ENCODE measurements around the gene MYPOP. TPM values are rescaled to one million over a fixed set of nuclear protein-coding genes. Genes with fewer than 3 reads are reported as not detected.

MYPOP gene
- total RNA-seq, 1 experiment from 2014 or later = 5.4 TPM

DNA sequence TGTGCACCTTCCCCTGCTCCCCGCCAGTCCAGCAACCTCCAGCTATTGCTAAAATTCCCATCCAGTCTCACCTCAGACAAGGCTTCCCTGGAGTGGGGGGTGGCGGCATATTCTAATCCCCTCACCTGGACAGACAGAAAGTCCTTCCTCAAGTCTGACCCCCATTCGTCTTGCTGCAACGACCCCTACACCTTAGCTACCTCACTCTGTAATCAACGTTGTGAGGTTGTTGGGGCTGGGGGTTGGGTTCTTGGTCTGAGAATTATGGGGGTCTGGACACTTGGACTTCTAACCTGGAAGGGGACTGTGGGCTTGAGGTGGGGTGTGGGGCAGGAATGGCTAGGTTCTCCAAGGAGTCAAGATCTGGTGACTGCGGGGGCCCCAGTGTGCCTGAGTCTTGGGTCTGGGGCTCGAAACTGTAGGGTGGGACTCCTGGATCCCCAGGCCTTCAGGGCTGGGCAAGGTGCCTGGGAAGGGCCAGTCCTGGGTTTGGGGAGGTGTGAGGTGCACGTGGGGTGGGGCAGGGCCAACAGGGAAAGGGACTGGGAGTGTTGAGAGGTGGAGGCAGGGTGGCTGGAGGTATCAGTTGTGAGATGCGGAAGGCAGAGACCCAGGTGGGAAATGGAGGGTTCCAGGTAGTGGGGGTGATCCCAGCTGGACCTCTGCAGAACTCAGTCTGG lies 37.0 kb downstream of the MYPOP start:
- no peak for DNase-seq
- no peaks in the 10 kb centered on the region for H4K20me1 ChIP-seq (ENCODE audit: low read length)
- TF ChIP-seq EZH2phosphoT487 (IDR thresholded peaks at IDR 0.05; ENCODE audit: borderline replicate concordance, low read length) (no peak), EZH2 (IDR thresholded peaks at IDR 0.05; ENCODE audit: low read length, unreplicated experiment) (no peak)
- TF ChIP-seq, protein P1, sequence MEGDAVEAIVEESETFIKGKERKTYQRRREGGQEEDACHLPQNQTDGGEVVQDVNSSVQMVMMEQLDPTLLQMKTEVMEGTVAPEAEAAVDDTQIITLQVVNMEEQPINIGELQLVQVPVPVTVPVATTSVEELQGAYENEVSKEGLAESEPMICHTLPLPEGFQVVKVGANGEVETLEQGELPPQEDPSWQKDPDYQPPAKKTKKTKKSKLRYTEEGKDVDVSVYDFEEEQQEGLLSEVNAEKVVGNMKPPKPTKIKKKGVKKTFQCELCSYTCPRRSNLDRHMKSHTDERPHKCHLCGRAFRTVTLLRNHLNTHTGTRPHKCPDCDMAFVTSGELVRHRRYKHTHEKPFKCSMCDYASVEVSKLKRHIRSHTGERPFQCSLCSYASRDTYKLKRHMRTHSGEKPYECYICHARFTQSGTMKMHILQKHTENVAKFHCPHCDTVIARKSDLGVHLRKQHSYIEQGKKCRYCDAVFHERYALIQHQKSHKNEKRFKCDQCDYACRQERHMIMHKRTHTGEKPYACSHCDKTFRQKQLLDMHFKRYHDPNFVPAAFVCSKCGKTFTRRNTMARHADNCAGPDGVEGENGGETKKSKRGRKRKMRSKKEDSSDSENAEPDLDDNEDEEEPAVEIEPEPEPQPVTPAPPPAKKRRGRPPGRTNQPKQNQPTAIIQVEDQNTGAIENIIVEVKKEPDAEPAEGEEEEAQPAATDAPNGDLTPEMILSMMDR (conservative IDR thresholded peaks at IDR 0.05; ENCODE audit: low read depth, low read length) = no peak
- intact Hi-C loops (cut with micrococcal nuclease) = no loop called here
- BruUV-seq (replicated peaks) = no TSS peak
- no peak overlapping the region for H2AFZ ChIP-seq (ENCODE audit: low read length)
- no peak overlapping the region for H3K9ac ChIP-seq (ENCODE audit: low read length)
- H3K4me1 ChIP-seq (ENCODE audit: insufficient read depth, low read length) = no peaks in the 10 kb centered on the region
- H3K36me3 ChIP-seq (ENCODE audit: low read depth, low read length) = no peaks in the 10 kb centered on the region
- H3K79me2 ChIP-seq (ENCODE audit: low read length) = peaks cover 23% of the 10 kb centered on the region
- POLR2A ChIA-PET (ENCODE audit: unreplicated experiment) = no interaction called here
- H3F3A ChIP-seq (ENCODE audit: low read length, unreplicated experiment) = no peaks in the 10 kb centered on the region
- H3K27me3 ChIP-seq (ENCODE audit: low read length) = peaks cover 13% of the 10 kb centered on the region
- no peak for ATAC-seq
- CTCF ChIA-PET = interaction anchor here (0.7 kb wide), 1 partner anchor 327 kb away, joined by 3 read pairs; no protein-coding TSS in a partner anchor
- H3K27ac ChIP-seq (ENCODE audit: low read length) = no peak overlapping the region
- H3K4me2 ChIP-seq (ENCODE audit: low read length) = no peak overlapping the region
- no peak overlapping the region for H3K4me3 ChIP-seq (ENCODE audit: low read length)
- H3K9me2 ChIP-seq (replicated peaks; ENCODE audit: low read length) = no peaks in the 10 kb centered on the region
- no peaks in the 10 kb centered on the region for H3K9me3 ChIP-seq (ENCODE audit: low read length)

DNA sequence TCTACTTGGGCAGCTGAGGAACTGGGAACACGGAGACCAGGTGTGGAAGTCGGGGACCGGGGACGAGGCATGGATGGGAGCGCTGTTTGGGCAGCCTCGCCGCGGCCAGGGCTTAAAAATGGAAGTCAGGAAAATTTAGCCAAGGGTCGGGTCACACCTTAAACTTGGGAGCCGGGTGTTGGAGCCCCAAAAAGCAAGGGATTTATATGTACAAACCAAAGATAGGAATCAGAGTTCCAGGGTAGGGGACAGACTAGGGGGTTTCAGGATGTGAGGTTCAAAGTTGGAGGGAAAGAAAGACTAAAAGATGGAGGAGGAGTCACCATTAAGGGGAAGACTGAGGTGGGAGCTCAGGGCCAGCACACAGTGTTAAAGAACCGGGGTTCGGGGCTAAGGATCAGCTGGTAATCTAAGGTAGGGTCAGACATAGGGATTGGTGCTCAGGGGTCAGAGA lies 37.8 kb downstream of the MYPOP start:
- TF ChIP-seq EZH2 (IDR thresholded peaks at IDR 0.05; ENCODE audit: low read length, unreplicated experiment) (no peak), EZH2phosphoT487 (IDR thresholded peaks at IDR 0.05; ENCODE audit: borderline replicate concordance, low read length) (no peak)
- TF ChIP-seq, protein P1 (conservative IDR thresholded peaks at IDR 0.05; ENCODE audit: low read depth, low read length) = no peak
- no peak overlapping the region for H3K27ac ChIP-seq (ENCODE audit: low read length)
- H4K20me1 ChIP-seq (ENCODE audit: low read length) = no peaks in the 10 kb centered on the region
- H3K4me1 ChIP-seq (ENCODE audit: insufficient read depth, low read length) = no peaks in the 10 kb centered on the region
- no peaks in the 10 kb centered on the region for H3K36me3 ChIP-seq (ENCODE audit: low read depth, low read length)
- H3K9ac ChIP-seq (ENCODE audit: low read length) = no peak overlapping the region
- H3K79me2 ChIP-seq (ENCODE audit: low read length) = peaks cover 23% of the 10 kb centered on the region
- peaks cover 13% of the 10 kb centered on the region for H3K27me3 ChIP-seq (ENCODE audit: low read length)
- intact Hi-C loops (cut with micrococcal nuclease) = no loop called here
- DNase-seq = no peak
- ChIA-PET POLR2A (ENCODE audit: unreplicated experiment) (no interaction called here), CTCF (interaction anchor here (0.7 to 1.6 kb wide), 2 partner anchors 20 to 327 kb away, joined by 3 to 9 read pairs; no protein-coding TSS in a partner anchor)
- no peak overlapping the region for H3K4me3 ChIP-seq (ENCODE audit: low read length)
- ATAC-seq = no peak
- H3F3A ChIP-seq (ENCODE audit: low read length, unreplicated experiment) = no peaks in the 10 kb centered on the region
- BruUV-seq (replicated peaks) = no TSS peak
- no peaks in the 10 kb centered on the region for H3K9me3 ChIP-seq (ENCODE audit: low read length)
- no peaks in the 10 kb centered on the region for H3K9me2 ChIP-seq (replicated peaks; ENCODE audit: low read length)
- H3K4me2 ChIP-seq (ENCODE audit: low read length) = no peak overlapping the region
- H2AFZ ChIP-seq (ENCODE audit: low read length) = no peak overlapping the region
